Glutamatergic neuron (in vitro differentiated cells): Measurements from ENCODE around the gene HYI. TPM values are rescaled to one million over a fixed set of nuclear protein-coding genes. Genes with fewer than 3 reads are reported as not detected.

ENCODE experiments used
- DNase-seq: peaks from one replicate; pipeline ENCODE4 v3.0.0; 2022
- H3K27ac Mint-ChIP-seq: one replicate; pipeline ENCODE4 v1.8.0; 2020; ENCODE audit warnings: mild to moderate bottlenecking, mixed read lengths, inconsistent platforms; ENCODE audit not compliant: unreplicated experiment
- H3K27me3 Mint-ChIP-seq: one replicate; pipeline ENCODE4 v1.8.0; 2020; ENCODE audit warnings: mild to moderate bottlenecking, moderate library complexity, mixed read lengths, inconsistent platforms; ENCODE audit not compliant: unreplicated experiment
- H3K36me3 Mint-ChIP-seq: one replicate; pipeline ENCODE4 v1.8.0; 2020; ENCODE audit warnings: mild to moderate bottlenecking, mixed read lengths, inconsistent platforms; ENCODE audit not compliant: unreplicated experiment
- H3K4me1 Mint-ChIP-seq: one replicate; pipeline ENCODE4 v1.8.0; 2020; ENCODE audit warnings: mild to moderate bottlenecking, low read depth, mixed read lengths, inconsistent platforms; ENCODE audit not compliant: unreplicated experiment
- H3K4me3 Mint-ChIP-seq: one replicate; pipeline ENCODE4 v1.8.0; 2020; ENCODE audit warnings: mild to moderate bottlenecking, mixed read lengths, inconsistent platforms; ENCODE audit not compliant: unreplicated experiment
- H3K9me3 Mint-ChIP-seq: one replicate; pipeline ENCODE4 v1.8.0; 2020; ENCODE audit warnings: mild to moderate bottlenecking, moderate library complexity, mixed read lengths, inconsistent platforms; ENCODE audit not compliant: unreplicated experiment
- CTCF ChIP-seq: fragments of 200-600 bp; sonication (generic); IDR thresholded peaks from one replicate; pipeline ENCODE4 v1.5.0; 2021; ENCODE audit not compliant: partially characterized antibody, unreplicated experiment
- total RNA-seq: library from RNA; stranded (reverse); fragmentation: NEBNext Ultra II Directional; extraction: Animal tissue kit (Norgen Biotek cat#: 25700); gene quantifications from one replicate; pipeline ENCODE4 v1.2.1, GENCODE V29; 2021; ENCODE audit not compliant: unreplicated experiment

The HYI gene
- total RNA-seq, 1 donor from 2014 or later, result 18.7 TPM

DNA sequence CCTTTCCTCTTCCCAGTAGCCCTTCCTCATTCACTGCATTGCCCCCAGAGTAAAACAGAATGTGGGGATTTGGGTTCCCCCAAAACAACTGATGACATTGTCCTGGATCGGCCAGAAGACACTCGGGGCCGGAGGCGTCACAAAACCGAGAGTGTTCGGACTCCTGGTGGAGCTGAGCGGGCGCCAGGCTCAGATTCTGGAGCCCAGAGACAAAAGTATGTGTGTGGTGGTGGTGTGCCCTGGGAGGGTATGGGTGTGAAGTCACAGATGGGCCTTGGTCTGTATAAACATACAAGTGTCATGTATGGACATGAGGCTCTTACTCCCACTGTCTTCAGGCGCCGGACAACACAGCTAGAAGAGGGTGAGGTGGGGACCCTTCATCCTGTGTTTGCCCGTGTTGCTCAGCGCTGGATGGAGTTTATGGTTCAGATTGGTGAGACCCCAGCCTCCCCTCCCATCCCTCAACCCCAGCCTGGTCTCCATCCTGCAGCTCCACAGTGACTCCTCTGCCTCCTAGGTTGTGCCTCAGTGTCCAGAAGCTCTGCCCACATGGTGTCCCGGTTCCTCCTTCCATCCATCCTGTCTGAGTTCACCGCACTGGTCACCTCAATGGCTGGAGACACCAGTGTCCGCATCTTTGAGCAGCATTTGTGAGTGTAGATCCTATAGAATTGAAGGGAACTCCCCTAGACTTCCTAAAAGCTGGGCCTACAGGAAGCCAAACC is 12.4 kb downstream of the HYI start:
- H3K4me3 Mint-ChIP-seq, result no peak overlapping the region
- no peaks in the 10 kb centered on the region for H3K4me1 Mint-ChIP-seq
- H3K9me3 Mint-ChIP-seq, result no peaks in the 10 kb centered on the region
- no peak for DNase-seq
- H3K36me3 Mint-ChIP-seq, result peaks cover 2% of the 10 kb centered on the region
- no peak overlapping the region for H3K27ac Mint-ChIP-seq
- no peak for TF ChIP-seq CTCF
- H3K27me3 Mint-ChIP-seq, result peaks cover 6% of the 10 kb centered on the region

DNA sequence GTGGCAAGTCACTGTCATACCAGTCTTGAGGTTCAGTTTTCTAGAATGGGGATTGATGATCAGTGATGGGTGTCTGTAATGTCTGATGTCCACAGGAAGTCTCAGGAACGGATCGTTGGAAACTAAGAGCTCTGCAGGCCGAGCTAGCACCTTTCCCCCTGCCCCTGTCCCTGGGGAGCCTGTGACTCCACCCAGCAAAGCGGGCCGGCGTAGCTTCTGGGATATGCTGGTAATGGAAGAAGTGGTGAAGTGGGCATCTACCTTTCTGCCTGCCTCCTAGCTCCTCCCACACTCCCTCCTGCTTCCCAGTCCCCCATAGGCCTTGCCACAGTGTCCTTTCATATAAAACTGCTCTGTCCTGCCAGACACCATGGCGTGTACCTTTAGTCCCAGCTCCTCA is 13.4 kb downstream of the HYI start:
- no peak for TF ChIP-seq CTCF
- Mint-ChIP-seq H3K9me3 (no peaks in the 10 kb centered on the region), H3K36me3 (no peaks in the 10 kb centered on the region), H3K4me3 (no peak overlapping the region), H3K4me1 (no peaks in the 10 kb centered on the region), H3K27ac (no peak overlapping the region), H3K27me3 (peaks cover 3% of the 10 kb centered on the region)
- peak; percentile 6 for DNase-seq

DNA sequence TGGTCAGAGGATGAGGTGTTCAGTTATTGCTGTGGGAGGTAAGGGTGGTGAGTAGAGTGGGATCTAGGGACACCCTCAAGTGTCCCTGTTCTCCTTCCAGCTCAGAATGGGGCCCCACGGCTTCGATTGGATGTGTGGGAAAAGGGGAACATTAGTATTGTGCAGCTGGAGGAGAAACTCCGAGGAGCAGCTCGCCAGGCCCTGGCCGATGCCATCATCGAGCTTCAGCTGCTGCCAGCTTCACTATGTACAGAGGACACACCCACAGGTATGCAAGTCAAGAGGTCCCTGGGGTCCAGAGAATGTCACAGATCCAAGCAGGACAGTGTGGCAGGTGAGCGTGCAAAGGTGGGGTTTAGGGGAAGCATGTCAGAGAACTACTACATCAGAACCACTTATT is 13.9 kb downstream of the HYI start:
- Mint-ChIP-seq H3K36me3 (no peaks in the 10 kb centered on the region), H3K4me1 (no peaks in the 10 kb centered on the region), H3K9me3 (no peaks in the 10 kb centered on the region), H3K27me3 (peaks cover 3% of the 10 kb centered on the region), H3K27ac (no peak overlapping the region), H3K4me3 (no peak overlapping the region)
- no peak for DNase-seq
- TF ChIP-seq CTCF, result no peak

GRCh38 chr1:43438953-43439581 is 14.7 kb downstream of the HYI start:
- Mint-ChIP-seq H3K9me3 (no peaks in the 10 kb centered on the region), H3K27me3 (peaks cover 3% of the 10 kb centered on the region), H3K27ac (no peak overlapping the region), H3K36me3 (no peaks in the 10 kb centered on the region), H3K4me3 (no peak overlapping the region), H3K4me1 (no peaks in the 10 kb centered on the region)
- no peak for TF ChIP-seq CTCF
- DNase-seq, result peak; percentile 4

DNA sequence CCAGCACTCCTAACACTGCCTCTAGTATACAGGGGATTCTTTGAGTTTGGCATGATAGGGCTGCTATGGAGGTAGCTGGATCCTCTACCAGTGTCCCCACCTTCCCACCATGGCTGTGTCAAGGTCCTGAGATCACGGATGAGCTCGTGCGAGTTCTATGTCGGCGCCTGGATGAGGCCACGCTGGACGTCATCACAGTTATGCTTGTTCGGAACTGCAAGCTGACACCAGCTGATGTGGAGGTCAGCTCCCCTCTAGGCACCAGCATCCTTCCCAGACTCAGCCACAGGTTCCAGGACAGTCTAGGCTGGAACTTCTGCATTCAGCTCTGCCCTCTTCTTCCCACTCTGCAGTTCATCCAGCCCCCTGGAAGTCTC is 15.2 kb downstream of the HYI start:
- H3K4me1 Mint-ChIP-seq, result no peaks in the 10 kb centered on the region
- no peaks in the 10 kb centered on the region for H3K36me3 Mint-ChIP-seq
- no peak overlapping the region for H3K4me3 Mint-ChIP-seq
- H3K27ac Mint-ChIP-seq, result no peak overlapping the region
- TF ChIP-seq CTCF, result no peak
- H3K9me3 Mint-ChIP-seq, result no peaks in the 10 kb centered on the region
- DNase-seq, result no peak
- peaks cover 5% of the 10 kb centered on the region for H3K27me3 Mint-ChIP-seq
